ACHN (cell line): ENCODE results near the gene LDLRAD3.
"Not testable (repeated sequence)": the region's sequence is repeated elsewhere in the genome, so short reads cannot be mapped to it uniquely, and the experiment has no call there.

Experiments
- DNase-seq: peaks from one replicate; pipeline ENCODE4 v3.0.0-alpha.2; 2015
- in situ Hi-C: cut with HindIII; loops from 2 replicates; pipeline ENCODE4 v1.10.0; 2017; ENCODE audit warnings: low sequenced_read_pairs, low pct_ligation_motif_present, low pct_unique_long_range_greater_than_20kb

The LDLRAD3 gene

GRCh38 chr11:36009473-36009872 lies 65.6 kb downstream of the LDLRAD3 start:
- DNase-seq, result peak; percentile 58
- in situ Hi-C loops, result no loop called here

GRCh38 chr11:36010010-36010740 lies 66.3 kb downstream of the LDLRAD3 start:
- in situ Hi-C loops, result no loop called here
- no peak for DNase-seq

- DNase-seq, result no peak
- in situ Hi-C loops, result no loop called here
Measured at GRCh38 chr11:36011574-36011973, 67.7 kb downstream of the LDLRAD3 start.

GRCh38 chr11:36012455-36012854 lies 68.6 kb downstream of the LDLRAD3 start:
- no peak for DNase-seq
- in situ Hi-C loops, result no loop called here

GRCh38 chr11:36012979-36013378 lies 69.1 kb downstream of the LDLRAD3 start:
- in situ Hi-C loops, result no loop called here
- DNase-seq, result no peak

GRCh38 chr11:36013446-36013845 lies 69.6 kb downstream of the LDLRAD3 start:
- in situ Hi-C loops, result not testable (repeated sequence)

GRCh38 chr11:36013950-36014897 lies 70.4 kb downstream of the LDLRAD3 start:
- in situ Hi-C loops, result no loop called here
- DNase-seq, result no peak

More at GRCh38 chr11:36013446-36013845, 69.6 kb downstream of the LDLRAD3 start:
- DNase-seq, result not testable (repeated sequence)

- DNase-seq, result no peak
- in situ Hi-C loops, result no loop called here
Measured at GRCh38 chr11:36014898-36015665, 71.2 kb downstream of the LDLRAD3 start.

- in situ Hi-C loops, result no loop called here
- DNase-seq, result no peak
Measured at GRCh38 chr11:36015799-36016198, 71.9 kb downstream of the LDLRAD3 start.

GRCh38 chr11:36016263-36016662 lies 72.4 kb downstream of the LDLRAD3 start:
- in situ Hi-C loops, result no loop called here
- DNase-seq, result no peak

GRCh38 chr11:36016709-36017108 lies 72.8 kb downstream of the LDLRAD3 start:
- DNase-seq, result no peak
- in situ Hi-C loops, result no loop called here

GRCh38 chr11:36019005-36019596 lies 75.2 kb downstream of the LDLRAD3 start:
- no peak for DNase-seq
- in situ Hi-C loops, result no loop called here

- no peak for DNase-seq
Measured at GRCh38 chr11:36019722-36020121, 75.9 kb downstream of the LDLRAD3 start.

GRCh38 chr11:36022882-36023281 lies 79.0 kb downstream of the LDLRAD3 start:
- DNase-seq, result no peak
- in situ Hi-C loops, result no loop called here

More at GRCh38 chr11:36019722-36020121, 75.9 kb downstream of the LDLRAD3 start:
- in situ Hi-C loops, result no loop called here

- in situ Hi-C loops, result no loop called here
- DNase-seq, result no peak
Measured at GRCh38 chr11:36023922-36024321, 80.1 kb downstream of the LDLRAD3 start.

- DNase-seq, result no peak
- in situ Hi-C loops, result no loop called here
Measured at GRCh38 chr11:36024716-36025115, 80.9 kb downstream of the LDLRAD3 start.

GRCh38 chr11:36026315-36026968 lies 82.6 kb downstream of the LDLRAD3 start:
- in situ Hi-C loops, result no loop called here
- DNase-seq, result no peak

GRCh38 chr11:36027731-36028130 lies 83.9 kb downstream of the LDLRAD3 start:
- in situ Hi-C loops, result no loop called here
- DNase-seq, result no peak
